IMR-90 (cell line): ENCODE data around the gene RIMBP2.

Experiments used
- BHLHE40 ChIP-seq: fragments of 150-350 bp; IDR thresholded peaks from 2 replicates; pipeline ENCODE4 v1.6.1; 2016; ENCODE audit warnings: mild to moderate bottlenecking, low read depth, low read length
- CEBPB ChIP-seq: IDR thresholded peaks from 2 replicates; pipeline ENCODE4 v1.6.1; 2012; ENCODE audit warnings: low read depth, low read length, improper control_type of control experiment
- CTCF ChIP-seq: conservative IDR thresholded peaks from 2 replicates; pipeline ENCODE4 v1.5.1; 2012; ENCODE audit warnings: mild to moderate bottlenecking, low read depth, low read length, improper control_type of control experiment
- MAFK ChIP-seq: IDR thresholded peaks from 2 replicates; pipeline ENCODE4 v1.6.1; 2012; ENCODE audit warnings: low read depth, low read length, improper control_type of control experiment
- MXI1 ChIP-seq: IDR thresholded peaks from 2 replicates; pipeline ENCODE4 v1.6.1; 2012; ENCODE audit warnings: low read depth, mild to moderate bottlenecking, low read length, moderate library complexity, borderline replicate concordance
- POLR2A ChIP-seq: IDR thresholded peaks from 2 replicates; pipeline ENCODE4 v1.6.1; 2012; ENCODE audit warnings: mild to moderate bottlenecking, low read depth, low read length
- RAD21 ChIP-seq: IDR thresholded peaks from 2 replicates; pipeline ENCODE4 v1.6.1; 2012; ENCODE audit warnings: low read length, improper control_type of control experiment
- RFX5 ChIP-seq: IDR thresholded peaks from 2 replicates; pipeline ENCODE4 v1.8.0; 2012; ENCODE audit warnings: low read depth, mild to moderate bottlenecking, low read length, moderate library complexity
- SMC3 ChIP-seq: fragments of 150-350 bp; IDR thresholded peaks from 2 replicates; pipeline ENCODE4 v1.6.1; 2016; ENCODE audit warnings: low read depth, mild to moderate bottlenecking, antibody characterized with exemption, low read length, moderate library complexity
- USF2 ChIP-seq: fragments of 150-350 bp; IDR thresholded peaks from 2 replicates; pipeline ENCODE4 v1.6.1; 2017; ENCODE audit warnings: mild to moderate bottlenecking, antibody characterized with exemption, low read length, low read depth

- TF ChIP-seq CTCF (no peak), RFX5 (no peak), MXI1 (no peak), SMC3 (no peak), POLR2A (no peak), BHLHE40 (no peak), RAD21 (no peak), USF2 (no peak), CEBPB (no peak), MAFK (no peak)
Measured at GRCh38 chr12:130421896-130422295, 294.2 kb downstream of the RIMBP2 start.
